Stimulated activated CD8-positive, alpha-beta memory T cell treated with anti-CD3 and anti-CD28 coated beads, Interleukin-4, amount 100 ng/mL, for 48 hours (primary cell): Measurements from ENCODE around the gene MYO10.

Experiments
- DNase-seq: peaks from one replicate; pipeline ENCODE4 v3.0.0-alpha.2; 2020

MYO10 gene

DNA sequence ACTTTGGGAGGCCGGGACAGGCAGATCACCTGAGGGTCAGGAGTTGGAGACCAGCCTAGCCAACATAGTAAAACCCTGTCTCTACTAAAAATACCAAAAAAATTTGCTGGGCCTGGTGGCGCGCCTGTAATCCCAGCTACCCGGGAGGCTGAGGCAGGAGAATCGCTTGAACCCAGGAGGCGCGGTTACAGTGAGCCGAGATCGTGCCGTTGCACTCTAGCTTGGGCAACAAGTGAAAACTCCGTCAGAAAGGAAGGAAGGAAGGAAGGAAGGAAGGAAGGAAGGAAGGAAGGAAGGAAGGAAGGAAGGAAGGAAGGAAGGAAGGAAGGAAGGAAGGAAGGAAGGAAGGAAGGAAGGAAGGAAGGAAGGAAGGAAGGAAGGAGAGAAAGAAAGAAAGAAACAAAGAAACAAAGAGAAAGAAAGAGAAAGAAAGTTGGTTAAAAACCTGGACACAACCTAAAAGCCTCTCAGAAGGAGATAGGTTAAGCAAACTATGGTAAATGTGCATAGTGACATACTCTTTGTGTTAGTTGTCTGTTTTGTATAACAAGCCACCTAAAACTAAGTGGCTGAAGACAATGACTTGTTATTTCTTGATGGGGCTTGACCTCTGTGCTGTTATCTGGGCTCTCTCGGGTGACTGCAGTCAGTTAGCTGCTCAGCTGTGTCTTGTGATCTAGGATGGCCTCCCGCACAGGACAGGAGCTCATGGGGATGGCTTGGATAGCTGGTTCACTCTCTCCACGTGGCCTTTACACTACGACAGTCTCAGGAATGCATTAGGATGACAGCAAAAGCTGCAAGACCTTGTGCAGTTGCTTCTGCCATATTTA lies 8.0 kb upstream of the MYO10 start:
- no peak for DNase-seq

DNA sequence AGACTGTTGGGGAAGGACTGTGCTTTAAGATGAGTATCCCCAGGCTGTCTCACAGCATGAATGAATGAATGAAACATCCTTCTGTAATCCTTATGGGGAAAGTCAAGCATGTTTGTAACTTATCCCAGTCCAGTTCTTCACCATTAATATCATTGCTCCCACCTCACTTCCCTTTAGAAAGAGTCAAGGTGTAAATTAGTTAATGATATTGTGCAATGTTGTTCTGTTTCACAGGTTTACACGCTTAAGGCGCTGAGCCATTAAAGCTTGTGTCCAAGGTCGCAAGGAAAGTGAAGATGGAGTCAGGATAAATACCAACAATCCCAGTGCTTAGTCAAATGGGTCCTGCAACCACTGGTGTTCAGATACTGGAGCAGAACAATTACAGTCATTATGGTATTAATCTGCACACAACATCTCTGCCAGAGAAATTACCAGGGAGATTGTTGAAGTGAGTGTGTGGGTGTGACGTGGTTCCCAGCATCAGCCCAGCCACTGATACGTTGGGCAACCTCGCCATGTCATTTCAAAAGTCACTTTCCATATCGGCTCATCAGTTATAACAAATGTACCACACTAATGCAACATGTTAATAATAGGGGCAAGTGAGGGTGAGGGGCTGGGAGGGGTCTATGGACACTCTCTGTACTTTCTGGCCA lies 1.5 kb upstream of the MYO10 start:
- no peak for DNase-seq

DNA sequence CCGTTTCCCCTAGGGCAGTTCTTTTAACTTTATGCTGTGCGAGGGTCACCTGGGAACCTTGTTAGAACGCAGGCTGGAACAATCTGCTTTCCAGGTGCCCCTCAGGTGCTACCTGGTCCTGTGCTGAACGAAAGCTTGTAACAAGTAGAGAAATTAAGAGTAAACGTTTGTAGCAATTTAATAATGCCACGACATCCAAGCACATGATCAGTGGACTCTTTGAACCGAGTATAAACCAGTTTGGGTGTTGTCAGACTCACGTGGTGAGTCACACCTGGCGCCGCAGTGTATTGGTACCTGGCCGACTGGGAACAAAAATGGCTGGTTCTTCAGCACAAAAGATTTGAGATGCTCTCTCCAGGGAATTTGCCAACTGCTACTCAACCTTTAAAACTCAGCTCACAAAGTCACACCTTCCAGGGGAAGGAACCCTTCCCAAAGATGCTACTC lies 926 bp upstream of the MYO10 start:
- DNase-seq, result no peak

DNA sequence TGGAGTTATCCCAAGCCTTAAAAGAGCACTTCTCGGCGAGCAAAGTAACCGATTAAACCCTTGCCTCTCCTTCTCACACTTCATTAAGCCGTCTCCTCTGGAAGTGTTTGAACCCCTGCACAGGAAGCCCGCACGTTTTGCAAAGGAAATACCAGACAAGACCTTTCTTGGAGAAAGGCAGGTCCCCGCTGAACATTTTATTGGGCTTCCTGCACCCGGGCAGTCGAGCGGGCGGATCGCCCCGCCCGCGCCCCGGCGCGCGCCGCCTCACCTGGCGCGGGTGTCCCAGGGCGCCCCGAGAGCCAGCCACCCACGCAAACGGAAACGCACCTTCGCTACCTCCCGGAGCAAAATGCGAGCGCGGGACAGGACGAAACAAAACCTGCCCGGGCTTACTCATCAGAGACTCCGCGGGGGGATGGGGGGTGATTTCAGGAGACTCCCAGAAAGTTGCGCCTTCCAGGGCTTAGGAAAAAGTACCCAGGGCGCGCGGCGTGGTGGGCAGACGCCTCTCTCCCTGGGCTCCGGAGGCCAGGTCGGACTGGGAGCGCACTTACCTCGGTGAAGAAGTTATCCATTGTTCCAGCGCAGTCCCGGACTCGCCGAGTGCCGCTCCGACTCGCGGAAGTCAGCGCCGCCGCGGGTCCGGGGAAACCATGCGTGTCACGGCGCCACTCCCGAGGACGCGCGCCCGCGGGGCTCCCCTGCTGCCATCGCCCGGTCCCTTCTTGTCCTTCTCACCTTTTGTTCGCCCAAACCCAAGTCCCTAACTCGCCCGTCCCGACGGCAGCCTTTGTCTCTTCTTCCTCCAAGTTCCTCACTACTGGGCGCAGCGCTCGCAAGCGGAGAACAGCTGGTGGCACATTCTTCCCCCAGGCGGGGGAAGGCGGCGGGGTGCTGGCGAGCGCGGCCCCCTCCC lies 598 bp downstream of the MYO10 start:
- peak; percentile 47 for DNase-seq

DNA sequence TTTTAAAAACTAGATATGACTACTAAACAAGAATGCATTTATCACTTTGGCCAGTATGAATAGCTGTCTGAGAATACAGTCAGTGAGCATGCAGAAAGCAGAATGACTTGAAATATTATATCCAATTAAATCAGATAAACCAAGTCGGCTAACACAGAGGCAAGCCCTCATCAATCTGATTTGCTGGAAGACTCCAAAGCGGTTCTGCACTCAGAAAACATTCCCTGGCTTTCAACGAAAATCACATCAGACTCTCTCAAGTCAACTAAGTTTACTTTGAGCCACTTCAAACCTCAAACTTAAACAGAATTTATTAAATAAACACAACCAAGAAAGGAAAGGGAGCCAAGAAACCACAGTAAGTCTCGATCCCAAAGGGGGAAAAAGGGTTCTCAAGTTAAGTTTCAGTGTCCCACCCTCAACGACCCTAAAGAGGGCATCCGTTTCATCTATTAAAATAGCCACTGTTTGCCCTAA lies 1.4 kb downstream of the MYO10 start:
- DNase-seq, result no peak

DNA sequence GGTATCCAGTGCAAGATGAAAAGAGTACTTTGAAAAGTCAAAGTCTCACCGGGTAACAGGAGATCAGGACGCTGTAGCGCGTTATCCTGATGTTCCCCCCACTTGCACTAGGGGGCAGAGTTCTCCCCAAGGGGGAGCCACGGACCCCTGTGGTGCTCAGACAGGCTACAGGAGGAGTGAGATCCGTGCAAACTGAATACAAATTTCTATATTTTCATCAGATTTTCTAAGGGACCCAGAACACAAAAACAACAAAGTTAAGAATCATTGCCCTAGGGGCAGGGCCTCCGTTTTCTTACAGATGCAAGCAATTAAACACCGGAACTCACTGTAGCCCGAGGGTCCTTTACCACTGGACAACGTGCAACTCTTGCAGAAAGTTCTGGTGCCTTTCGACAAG lies 2.0 kb downstream of the MYO10 start:
- peak; percentile 76 for DNase-seq

DNA sequence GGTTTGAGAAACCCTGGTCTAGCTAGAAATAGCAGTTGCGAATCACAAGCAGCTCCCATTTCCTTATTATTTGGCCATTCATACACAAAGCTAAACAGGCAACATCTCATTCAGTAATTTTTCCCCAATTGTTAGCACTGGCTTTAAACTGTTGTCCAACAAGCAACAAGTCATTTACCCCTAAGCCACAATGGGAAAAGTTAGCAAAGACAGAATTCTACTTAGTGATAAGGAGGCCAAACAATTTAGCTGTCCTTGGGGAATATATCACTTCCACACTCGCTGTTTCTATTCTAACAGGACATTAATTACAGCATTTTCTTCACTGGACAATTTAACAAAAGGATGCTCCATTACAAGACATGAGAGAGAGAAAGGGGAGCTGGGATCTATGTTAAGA lies 2.8 kb downstream of the MYO10 start:
- DNase-seq, result no peak

DNA sequence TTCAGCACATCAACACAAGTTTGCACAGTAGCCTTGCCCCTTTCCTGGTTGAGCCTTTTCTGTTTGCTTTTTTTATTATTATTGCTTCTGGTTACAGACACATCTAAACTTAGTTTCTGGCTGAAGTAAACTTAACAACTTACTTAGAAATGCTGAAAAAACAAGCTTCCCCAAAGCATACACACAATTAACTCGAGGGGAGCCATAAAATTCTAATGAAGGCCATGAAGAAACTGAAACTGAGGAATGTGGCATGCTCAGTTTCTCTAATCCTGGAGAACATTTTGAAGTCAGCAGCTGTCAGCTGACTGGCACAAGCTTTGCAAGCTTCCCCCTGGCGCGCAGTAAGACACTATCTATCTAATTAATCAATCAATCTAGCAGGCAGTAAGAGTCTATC lies 3.7 kb downstream of the MYO10 start:
- DNase-seq, result no peak

DNA sequence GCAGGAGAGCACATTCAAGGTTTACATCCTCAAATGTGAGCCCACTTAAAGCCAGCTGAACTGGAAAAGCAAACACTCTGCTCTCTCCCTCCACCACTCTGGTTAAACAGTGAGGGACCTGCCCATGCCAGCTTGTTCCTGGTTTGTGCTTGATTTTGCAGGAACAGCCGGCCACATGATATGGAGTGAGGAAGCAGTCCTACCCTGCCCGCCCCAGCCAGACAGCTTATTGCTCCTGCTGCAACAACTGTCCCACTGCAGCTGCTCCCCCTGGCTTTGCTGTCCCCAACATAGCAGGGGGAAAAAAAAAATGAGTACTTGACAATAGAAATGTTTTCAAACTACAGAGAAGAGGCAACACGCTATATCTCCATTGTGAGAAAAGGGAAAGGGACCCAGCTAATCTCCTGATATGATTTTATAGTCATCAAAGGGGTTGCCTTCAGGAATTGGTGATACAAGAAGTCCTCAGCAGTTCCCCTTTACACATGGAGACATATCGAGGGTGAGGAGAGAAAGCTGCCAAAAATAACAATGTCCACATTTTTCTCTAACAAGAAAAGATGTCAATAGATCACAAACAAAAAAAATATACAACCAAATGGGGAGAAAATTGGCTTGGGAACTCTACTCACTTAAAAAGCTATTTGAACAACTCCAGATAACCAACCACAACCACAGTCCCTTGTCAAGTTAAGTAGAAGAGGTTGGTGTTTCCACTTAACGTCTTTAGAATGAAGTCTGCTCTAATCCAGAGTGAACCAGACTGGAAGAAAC lies 4.6 kb downstream of the MYO10 start:
- no peak for DNase-seq

DNA sequence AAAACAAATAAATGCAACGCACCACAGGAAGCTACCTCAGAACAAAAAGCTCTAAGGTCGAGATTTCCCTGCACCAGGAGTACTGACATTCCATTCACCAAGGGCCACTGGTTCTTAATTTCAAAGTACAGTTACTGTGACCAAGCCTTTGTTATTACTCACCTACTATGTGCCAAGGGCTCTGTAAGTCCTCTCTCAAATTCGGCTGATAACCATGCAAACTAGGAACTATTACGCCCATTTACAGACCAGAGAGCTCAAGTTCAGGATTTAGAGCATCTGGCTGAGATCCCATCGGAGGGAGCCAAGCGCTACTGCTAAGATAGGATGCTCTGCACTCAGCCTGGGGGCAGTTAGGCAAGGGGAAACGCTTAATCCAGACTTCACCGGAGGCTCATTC lies 5.6 kb downstream of the MYO10 start:
- DNase-seq, result no peak

DNA sequence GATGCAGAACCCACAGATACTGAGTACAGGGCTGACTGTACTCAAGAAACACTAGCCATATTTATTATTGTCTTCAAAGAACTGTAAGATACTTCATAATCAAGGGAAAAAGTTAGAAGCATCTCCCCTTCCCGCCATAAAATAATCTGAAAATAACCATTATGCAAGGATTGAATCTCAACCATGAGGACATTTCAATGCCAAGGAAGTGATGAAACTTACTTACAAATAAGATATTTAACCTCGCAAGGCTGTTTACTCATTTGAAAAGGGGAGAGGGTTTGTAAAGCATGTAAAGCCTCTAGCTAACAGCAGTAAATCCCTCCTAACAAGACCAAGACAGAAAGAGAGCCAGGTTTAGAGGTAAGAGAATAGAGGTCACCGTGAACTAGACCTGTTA lies 6.3 kb downstream of the MYO10 start:
- no peak for DNase-seq

DNA sequence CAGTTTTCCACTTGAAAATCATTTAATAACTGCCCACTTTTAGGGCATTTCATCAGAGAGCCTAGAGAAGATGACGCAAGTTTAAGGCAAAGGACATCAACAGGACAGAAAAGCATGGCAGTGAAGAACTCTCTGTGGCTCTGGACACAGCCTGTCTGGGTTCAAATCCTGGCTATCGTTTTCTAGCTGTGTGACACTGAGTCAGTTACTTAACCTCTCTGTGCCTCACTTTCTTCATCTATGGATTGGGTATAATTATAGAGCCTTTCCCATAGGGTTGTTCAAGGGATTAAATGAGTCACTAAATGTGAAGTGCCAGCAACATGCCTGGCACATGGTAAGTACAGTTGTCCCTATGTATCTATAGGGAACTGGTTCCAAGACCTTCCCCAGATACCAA lies 6.7 kb downstream of the MYO10 start:
- DNase-seq, result no peak

DNA sequence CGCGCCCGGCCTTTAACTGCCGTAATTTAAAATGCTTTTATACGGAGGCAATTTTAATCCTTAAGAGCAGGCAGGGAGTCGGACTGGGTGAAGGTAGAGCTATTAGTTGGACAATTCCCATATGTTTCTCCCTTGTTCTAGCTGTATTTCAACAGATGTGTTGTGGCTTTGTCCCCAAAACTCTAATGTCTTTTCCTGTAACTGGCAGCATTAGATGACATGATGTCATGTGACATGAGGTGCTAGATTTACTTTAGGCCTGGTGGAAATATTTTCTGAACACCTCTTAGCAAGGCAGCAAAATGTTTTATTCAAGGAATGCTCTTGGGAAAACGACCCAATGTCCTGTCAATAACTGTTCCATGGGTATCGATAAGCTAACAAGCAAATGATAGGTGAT lies 8.5 kb downstream of the MYO10 start:
- DNase-seq, result no peak

DNA sequence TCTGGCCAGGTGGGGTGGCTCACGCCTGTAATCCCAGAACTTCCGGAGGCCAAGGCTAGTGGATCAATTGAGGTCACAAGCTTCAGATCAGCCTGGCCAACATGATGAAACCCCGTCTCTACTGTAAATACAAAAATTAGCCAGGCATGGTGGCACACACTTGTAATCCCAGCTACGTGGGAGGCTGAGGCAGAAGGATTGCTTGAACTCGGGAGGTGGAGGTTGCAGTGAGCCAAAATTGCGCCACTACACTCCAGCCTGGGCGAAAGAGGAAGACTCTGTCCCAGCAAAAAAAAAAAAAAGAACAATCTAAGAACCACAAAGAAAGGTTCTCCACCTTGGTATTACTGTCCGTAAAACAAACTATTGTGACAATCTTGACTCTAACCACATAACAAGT lies 9.7 kb downstream of the MYO10 start:
- no peak for DNase-seq

DNA sequence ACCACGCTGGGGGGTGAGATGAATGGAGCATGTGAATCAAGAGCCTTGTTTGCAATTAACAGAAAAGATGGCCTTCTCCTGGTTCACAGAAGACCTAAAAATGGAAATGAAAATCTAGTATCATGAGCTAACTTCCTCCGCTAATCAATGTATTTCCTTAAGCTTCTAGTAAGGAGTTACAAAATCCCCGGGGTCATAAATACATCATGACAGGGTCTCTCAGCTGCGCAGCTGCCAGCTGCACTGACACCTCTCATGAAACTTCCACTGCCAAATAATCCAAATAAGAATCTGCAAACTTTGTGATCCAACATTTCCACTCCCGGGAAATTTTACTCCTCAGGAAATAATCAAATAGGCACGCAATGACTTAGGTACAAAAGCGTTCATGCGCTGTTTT lies 11.9 kb downstream of the MYO10 start:
- DNase-seq, result no peak

DNA sequence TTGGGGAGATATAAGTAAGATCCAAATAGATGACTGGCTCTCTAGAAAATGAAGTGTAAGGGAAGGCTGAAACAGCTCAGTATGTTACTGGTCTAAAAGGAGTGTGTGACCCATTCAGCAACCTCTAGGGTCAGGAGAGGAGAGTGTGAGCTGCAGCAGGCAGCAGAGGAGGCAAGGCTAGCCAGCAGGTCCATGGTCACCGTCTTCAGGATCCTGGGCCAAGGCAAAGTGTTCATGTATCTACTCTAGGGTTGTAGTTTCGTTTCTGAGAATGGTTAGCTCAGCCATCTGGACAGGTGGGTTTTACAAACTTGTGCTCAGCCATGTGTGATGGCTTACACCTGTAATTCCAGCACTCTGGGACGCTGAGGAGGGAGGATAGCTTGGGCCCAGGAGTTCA lies 13.7 kb downstream of the MYO10 start:
- no peak for DNase-seq

DNA sequence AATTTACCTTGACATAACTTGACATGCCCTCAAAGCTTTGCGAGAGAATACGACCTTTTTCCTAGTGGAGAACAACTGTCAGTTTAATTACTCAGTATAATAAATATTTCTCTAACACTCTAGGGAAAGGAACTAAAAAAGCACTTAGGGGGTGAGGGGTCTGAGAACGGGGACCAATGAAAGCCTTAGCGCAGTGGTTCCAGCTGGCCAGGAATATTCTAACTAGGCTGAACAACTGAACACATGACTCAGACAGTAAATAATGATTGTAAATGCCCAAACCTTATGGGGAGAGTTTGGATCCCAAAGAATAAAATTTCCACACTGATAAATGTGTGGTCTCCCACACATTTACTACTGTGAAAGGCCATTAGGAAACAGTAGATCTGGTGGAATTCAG lies 14.9 kb downstream of the MYO10 start:
- no peak for DNase-seq

DNA sequence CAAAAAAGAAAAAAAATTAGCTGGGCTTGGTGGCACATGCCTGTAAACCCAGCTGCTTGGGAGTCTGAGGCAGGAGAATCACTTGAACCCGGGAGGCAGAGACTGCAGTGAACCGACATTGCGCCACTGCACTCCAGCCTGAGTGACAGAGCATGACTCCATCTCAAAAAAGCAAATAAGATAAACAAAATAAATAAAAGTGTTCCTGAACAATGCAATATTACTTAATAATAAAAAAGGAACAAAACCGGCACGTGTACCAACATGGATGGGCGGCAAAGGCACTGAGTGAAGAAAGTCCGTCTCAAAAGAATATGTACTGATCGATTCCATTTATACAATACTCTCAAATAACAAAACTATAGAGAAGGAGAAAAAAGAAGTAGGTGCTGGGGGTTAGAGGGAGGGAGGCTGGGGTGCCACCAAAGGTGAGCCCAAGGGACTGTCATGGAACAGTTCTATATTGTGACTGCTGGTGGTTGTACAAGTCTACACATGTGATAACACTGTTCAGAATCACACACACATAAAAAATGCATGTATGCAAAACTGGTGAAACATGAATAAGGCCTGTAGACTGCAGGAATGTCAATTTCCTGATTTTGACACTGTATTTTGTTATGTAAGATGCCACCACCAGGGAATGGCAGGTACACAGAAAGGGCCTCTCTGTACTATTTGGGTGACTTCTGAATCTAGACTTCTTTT lies 15.8 kb downstream of the MYO10 start:
- no peak for DNase-seq

DNA sequence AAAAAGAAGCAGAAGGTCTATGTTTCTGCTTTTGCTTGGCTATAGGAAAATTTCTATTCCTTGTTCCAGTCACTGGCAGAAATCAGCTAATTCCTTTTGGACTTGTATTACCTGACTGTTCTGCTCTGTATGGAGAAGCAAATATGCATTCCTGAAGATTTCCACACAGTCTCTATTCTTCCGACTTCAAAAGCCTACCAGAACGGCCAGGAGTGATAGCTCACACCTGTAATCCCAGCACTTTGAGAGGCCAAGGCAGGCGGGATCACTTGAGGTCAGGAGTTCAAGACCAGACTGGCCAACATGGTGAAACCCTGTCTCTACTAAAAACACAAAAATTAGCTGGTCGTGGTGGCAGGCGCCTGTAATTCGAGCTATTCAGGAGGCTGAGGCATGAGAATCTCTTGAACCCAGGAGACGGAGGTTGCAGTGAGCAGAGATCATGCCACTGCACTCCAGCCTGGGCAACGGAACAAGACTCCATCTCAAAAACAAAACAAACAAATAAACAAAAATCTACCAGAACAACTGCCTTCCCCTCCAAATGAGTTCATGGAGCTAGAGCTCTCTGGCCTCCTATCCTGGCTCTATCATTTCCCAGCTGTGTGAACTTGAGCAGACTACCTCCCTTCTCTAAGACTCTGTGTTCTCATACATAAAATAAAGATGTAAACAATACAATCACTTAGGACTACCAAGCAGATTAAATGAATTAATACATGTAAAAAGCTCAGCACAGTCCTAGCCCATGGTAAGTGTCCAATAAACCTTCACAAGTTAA lies 17.0 kb downstream of the MYO10 start:
- no peak for DNase-seq

DNA sequence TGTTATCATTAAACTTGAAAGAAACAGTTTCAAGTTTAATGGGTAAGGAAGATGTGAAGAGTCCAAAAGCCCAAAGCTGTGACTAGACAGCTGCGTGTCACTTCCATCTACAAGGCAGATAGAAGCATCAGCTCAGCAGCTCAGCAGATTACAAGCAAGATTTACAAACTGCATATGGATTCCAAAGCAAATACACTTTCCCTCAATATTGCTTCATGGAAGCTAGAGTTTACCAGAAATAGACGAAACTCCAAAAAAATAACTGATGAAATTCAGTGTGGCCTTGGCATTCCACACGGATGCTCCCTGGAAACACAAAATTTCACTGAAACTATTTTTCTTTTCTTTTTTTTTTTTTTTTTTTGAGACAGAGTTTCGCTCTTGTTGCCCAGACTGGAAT lies 17.9 kb downstream of the MYO10 start:
- DNase-seq, result no peak

DNA sequence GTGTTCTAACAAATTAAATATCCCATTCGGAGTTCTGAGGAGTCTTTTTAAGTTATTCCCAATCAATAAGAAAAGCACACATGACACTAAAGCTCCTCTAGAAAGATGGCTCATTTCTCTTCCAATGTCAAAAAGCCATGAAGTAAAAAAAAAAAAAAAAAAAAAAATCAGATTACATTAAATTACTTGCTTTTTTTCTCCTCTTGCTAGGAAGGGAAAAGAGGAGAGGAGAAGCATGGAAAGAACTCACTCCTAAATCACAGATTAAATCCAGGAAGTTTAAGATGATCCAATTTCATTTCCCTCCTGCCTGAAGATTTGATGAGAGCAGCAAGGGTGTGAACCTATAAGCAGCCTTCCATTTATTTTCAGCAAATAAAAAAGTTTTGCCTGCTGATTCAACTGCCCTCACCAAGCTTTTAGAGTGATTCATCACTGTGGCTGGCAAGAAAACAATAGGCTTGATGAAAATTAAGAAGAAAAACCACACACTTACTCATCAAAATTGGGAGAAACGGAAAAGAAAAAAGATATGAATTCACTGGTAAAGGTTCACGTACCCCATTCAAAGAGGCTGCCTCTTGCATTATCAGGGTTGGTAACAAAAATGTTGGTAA lies 19.7 kb downstream of the MYO10 start:
- DNase-seq, result no peak
